Activated CD8-positive, alpha-beta memory T cell treated with anti-CD3 and anti-CD28 coated beads, Interleukin-2, amount 50 U/mL, for 4 hours (primary cell): Measurements from ENCODE around the gene PLXND1.

Experiments
- DNase-seq: peaks from one replicate; pipeline ENCODE4 v3.0.0-alpha.2; 2020

Gene PLXND1

DNA sequence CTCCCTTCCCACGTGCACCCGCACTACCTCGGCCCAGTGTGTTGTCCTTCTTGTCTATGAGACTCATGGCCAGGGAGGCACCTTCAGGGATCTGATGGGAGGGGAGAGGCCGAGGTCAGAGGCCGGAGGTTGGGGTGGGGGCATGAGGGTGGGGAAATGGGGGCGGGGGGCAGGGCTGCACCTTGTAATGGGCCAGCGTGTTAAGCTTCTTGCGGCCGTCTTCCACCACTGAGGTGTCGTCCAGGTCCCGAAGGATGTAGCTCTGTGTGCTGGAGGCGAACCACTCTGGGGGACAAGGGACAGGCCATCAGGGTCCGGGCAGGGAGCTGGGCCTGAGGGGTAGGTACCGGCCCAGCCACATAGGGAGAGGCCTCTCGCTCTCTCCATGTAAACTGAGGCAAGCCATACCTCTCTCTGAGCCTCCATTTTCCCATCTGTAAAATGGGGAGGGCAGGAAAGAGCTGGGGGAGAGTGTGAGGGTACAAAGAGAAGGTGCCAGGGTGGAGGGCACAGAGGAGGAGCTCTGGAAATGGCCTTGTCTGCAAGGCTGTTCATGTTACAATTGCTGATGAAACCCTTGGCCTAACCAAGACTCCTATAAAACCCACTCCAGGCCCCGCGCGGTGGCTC lies 44.7 kb downstream of the PLXND1 start:
- no peak for DNase-seq

DNA sequence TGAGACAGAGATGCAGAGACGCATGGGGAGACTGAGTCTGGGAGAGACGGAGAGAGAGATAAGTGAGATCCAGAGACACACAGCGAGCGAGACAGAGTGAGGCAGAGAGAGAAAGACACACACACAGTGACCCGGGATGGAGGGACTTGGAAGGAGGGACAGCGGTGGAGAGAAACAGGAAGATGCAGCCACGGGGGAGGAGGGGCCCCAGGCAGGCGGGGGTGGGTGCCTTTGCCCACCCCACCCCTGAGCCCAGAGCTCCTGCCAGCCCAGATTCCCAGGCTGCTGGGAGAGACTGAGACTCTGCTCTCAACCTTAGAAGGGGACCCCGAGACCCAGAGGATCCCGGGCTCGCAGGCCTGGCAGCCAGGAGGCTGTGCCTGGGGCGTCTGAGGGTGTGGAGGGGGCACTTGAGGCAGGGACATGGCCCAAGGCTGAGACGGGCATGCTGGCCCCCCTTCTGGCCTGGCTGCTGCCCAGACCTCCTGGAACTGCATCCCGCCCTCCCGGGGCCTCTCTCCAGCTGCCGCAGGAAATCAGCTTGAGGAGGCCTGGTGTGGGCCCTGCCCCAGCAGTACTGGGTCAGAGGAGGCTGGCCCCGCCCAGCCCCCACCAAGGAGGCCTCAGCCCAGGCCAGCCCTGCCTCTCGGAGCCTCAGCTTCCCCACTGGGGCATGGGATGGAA lies 45.4 kb downstream of the PLXND1 start:
- no peak for DNase-seq

DNA sequence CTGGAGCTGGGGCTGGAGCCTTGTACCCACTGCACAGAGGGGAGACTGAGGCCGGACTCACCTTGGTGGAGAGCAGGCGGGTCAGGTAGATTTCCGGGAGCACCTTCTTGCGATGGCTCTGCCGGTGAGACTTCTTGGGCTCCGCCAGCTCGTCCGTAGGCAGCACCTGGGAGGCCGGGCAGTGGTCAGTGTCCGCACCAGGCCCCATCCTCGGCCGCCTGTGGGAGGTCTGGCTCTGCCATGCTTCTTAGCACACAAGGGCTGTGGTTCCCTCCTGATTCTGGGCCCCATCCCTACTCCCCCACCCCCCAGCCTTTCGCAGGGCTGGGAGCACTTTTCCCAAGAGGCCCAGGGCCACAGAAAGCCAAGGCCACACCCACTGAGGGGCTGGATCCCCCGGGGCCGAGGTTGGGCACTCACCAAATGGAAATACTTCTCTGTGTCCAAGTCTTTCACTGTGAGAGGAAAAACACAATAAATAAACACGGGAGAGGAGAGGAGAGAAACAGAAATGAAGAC lies 46.1 kb downstream of the PLXND1 start:
- no peak for DNase-seq

DNA sequence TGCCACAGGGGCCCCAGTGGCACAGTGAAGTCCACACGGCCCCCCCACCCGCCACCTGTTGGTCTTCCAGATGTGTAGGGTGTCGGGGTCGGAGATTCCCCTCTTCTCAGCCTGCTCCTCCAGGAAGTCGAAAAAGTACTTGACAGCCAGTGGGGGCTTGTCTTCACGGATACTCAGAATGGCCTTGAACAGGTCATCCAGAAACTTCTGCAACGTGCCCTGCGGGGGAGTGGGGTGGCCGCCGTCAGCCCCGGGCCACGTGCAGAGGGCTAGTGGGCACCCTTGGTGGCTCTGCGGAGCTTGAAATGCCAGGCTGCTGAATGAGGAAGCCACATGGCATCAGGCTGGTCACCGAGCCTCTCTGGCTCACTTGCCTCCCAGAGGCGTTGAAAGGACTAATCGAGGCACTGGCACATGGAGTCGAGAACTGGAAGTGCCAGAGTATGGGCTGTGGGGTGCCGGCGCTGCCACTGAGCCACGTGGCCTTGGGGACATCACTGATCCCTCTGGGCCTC lies 46.9 kb downstream of the PLXND1 start:
- DNase-seq, result no peak

DNA sequence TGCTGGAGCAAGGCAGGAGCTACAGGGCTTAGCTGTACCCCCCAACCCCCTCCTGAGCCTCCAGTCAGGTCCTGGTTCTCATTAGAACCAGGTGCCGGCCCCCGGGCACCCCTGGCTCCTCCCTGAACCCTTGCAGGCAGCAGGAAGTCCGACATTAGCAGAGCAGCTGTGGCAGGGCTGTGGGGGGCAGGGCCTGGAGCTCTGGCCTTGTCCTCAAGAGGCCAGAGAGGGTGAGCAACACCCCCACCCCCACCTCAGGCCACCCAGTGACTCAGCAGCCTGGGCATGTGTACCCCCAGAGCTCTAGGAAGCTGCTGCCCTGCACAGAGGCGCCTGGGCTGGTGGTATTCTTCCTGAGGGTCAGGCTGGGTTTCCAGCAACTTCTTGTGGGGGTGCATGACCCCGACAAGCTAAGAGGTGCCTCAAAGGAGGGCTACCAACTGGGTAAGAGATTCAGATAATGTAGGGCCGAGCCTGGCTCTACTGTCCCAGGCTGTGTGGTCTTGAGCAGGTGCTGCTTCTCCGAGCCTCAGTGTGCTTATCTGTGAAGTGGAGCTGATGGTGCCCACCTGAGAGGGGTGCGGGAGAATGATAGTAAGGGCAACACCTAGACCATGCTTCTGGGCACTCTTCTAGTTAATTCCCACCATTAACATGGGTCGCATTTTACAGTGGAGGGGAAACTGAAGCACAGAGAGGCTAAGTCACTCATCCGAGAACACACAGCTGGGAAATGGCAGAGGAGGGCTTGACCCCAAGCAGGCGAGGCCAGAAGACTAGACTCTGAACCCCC lies 47.5 kb downstream of the PLXND1 start:
- DNase-seq, result no peak

DNA sequence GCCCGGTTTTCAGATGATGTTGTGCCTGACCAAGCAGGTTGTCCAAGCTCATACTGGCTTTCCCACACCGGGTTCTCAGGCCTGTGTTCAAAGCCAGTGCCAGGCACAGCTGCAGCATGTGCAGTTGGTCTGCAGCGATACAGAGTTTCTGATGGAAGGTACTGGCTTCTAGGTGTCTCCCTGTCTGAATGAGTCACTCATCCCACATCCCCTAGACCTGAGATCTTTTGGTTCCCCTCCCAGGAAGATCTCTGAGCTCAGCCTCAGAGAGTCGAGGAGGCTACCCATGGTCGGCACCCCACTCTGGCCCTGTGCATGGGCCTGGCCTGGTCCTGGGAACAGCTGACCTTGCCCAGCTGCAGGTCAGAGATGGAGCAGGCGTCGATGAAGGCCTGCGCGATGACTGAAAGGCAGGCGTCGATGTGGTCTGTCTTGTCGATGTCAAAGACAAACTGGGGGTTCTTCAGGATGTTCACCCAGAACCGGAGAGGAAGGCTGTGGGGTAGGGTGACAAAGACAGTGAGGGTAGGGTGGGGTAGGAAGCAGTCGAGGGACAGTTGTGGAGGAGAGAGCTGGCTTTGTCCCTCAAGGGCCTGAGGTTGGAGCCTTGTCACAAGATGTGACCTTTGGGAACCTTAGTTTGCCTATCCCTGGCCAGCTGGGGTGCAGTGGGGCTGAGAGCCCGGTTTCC lies 48.2 kb downstream of the PLXND1 start:
- no peak for DNase-seq

DNA sequence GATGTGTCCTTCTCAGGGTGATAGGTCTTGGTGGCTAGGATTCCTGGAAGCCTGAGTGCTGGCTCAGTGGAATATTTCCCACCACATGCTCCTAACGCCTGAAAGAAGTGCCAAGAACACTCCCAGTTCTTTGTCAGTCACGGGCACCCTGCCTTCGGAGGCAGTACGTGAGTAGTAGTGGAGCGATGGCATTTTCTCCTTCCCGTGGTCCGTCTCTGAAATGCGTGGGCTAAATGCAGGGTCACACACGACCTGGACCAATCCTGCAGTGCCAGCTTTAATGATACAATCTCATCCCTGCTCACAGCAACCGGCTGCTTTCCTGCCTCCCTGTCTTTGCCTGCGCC lies 49.0 kb downstream of the PLXND1 start:
- no peak for DNase-seq

DNA sequence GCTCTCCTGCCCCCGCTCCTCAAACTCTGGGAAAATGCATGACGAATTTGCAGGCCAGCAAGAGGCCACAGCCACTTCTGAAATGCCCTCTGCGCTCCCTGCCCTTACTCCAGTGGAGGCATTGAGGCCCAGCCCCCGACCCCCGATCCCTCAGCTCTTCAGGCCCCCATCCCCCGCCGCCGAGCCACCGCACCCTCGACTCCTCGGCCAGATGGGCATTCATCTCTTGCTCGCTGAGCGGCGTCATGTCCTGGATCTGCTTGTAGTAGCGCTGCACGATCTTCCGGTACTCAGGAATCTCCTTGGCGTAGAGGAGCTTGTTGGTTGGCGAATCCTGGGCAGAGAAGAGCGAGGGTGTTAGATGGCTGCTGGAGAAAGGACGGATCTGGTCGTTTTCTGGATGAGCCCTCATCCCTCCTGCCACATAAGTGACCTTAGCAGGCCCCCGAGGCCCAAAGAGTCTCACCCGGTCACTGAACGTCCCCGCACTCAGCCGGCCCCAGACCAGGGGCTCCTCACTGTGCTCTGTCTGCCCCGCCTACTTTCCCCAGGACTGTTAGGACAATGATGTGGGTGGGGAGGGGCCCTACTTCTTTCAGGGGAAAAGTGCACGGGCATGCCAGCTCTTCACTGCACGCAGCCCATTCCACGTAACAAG lies 49.5 kb downstream of the PLXND1 start:
- DNase-seq, result no peak

DNA sequence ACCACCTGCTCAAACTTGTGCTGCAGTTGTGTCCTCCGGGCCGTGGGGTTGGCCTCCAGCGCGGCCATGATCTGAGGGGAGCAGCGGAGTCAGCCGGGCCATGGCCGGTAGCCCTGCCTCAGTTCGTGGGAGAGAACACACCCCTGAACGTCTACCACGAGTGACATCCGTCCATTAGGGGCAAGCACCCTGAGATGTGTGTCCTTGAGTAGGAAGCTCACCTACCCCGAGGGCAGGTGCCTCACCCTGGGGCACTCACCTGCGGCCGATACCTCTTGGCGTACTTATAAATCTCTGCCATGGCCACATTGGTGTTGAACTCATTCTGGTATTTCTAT lies 50.1 kb downstream of the PLXND1 start:
- no peak for DNase-seq

DNA sequence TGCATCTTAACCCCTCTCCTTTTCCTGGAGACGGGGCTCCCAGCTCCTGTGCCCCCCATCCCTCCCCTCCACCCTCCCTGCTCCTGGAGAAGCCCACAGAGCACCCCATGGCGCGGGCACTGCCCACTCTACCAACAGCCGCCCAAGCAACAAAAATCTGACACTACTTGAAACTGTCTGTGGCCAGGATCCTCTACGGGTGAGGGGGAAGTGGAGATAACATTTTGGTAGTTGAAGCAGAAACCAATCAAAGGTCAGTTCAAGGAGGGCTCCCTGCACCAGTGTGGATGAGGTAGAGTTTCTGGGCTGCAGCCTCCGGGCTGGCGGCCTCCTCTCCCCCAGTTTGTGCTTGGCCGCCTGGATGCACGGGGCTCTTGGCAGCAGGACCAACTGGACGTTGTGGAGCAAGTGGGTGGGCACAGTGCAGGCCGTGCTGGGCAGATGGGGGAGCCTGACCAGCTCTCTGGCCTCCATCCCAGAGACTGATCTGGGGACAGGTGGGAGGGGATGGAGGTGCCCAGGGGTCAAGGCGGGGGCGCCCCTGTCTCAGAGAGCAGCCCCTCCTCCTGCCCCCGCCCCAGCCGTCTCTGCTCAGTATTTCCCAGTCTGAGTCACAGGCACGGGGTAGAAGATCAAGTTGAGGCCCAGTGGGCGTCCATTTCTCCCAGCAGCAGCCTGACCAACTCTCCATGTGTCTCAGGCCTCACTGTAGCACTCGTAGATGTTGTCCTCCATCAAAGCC lies 50.7 kb downstream of the PLXND1 start:
- no peak for DNase-seq

DNA sequence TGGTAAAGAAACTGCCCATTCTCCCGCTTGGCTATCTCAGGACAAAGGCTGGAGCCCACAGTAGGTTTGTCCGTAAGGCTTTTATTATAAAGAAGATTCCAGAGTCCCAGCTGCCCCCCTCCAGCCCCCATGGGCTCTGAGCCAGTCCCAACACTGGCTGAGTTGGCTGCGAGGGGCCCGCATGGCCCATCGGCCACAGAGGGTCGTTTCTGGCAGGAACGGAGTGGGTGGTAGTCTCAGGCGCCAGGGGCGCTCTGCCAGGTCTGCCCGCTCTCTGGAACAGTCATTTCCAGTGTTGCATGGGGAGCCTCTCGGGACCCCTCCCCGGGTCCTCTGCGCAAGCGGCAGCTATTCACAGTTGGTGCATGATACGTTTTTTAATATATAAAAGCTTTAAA lies 51.3 kb downstream of the PLXND1 start:
- no peak for DNase-seq

DNA sequence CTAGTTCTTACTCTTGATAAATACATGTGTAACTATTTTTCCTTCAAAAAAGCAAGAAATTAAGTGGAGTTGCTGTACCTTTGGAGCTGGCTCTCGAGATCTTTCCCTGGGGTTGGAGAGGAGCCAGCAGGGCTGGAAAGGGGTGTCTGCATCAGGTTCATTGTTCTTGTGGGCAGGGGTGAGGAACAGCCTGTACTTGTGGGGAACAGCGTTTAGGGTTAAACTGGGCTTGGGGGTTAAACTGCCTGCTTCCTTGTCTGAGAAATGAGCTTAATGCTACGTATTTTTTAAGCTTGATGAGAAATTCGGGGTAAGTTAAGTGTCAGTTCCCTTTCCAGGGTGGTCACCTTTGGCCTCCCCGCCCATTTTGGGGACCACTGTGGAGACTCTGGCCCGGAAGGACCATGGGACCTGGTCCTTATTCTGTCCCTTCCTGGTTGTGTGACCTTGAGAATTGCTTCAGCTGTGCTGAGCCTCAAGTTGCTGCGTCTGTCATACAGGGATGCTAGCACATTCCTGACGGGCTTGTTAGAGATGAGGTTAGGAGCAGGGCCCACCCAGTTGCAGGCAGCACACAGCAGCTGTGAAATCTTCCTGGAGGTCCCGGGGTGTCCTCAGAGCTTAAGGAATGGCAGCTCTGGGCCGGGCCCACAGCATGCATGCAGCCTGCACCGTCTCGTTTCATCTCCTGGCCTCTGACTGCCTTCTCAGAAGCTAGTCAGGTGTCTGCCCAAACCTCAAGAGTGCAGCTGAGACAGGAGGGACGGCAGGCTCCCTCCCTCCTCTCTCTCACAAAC lies 51.9 kb downstream of the PLXND1 start:
- no peak for DNase-seq

DNA sequence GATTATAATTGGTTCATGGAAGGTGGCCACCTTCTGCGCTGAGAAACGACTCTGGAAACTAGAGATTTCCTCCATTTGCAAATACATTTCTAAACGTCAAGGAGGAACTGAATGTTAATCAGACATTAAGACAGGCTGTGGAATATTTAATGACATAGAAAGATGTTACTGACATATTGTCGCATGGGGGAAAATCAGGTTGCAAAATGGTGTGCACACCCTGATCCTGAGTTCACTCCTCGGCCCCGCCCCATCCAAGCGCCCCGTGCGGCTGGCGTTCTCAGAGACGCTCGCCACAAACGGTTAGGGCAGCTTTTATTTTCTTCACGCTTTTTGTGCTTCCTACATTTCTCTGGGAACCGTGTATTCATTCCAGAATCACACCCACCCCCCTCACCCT lies 52.8 kb downstream of the PLXND1 start:
- DNase-seq, result no peak

DNA sequence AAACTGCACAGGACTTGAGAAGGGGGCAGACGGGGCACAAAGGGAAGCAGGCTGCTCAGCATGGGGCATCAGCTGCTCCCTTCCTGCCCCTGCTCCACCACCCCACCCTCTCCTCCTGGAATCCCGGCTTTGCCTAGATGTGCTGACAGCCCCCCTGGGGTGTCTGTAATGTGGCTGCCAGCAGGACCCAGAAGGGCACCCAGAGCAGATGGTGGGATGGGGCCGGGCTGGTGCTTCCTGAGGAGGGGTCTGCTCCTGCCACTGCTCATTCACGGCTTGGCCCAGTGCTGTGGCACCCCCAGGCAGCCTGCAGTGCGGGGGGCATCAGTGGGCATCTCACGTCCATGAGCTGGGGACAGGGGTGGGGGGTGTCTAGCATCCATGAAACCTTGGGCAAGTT lies 53.3 kb downstream of the PLXND1 start:
- DNase-seq, result no peak

DNA sequence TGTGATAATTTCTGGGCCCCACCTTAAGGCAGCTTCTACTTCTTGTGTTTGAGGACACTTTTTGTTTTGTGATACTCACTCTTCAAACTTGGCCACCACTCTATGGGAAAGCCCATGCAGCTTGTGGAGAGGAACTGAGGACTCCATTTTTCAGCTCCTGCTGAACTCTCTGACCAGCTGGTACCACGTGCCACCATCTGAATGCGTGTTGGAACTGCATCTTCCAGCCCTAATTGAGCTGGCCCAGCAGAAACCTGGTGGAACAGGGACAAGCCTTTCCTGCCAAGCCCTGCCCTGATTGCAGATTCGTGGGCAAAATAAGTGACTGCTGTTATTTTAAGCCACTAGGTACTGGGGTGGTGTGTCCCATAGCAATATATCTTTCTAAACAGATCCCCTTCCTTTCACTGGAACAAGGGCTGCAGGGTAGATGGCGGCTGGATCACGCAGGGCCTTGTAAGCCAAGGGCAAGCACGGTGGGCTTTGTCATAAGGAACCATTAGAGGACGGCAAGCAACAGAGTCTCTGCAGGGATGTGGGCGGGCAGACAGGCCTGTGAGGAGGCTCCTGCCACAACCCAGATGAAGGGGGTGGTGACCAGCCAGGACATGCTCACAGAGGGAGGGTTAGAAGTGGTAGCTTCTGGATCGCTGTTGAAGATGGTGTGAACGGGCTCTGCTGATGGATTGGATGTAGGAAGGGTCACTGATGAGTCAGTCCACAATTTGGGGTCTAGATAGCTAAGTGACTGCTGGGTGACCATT lies 54.0 kb downstream of the PLXND1 start:
- DNase-seq, result no peak

DNA sequence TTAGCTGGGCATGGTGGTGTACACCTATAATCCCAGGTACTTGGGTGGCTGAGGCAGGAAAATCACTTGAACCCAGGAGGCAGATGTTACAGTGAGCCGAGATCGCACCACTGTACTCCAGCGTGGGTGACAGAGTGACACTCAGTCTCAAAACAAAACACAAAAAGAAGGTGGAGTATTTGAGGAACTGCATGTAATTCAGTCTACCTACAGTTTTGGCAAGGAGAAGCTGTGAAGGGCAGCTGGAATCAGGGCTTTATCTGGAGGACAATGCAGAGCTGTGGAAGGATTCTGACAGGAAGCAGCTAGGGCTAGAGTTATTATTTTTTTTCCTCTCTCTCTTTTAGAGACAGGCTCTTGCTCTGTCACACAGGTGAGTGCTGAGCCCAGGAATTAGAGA lies 56.7 kb downstream of the PLXND1 start:
- DNase-seq, result no peak

DNA sequence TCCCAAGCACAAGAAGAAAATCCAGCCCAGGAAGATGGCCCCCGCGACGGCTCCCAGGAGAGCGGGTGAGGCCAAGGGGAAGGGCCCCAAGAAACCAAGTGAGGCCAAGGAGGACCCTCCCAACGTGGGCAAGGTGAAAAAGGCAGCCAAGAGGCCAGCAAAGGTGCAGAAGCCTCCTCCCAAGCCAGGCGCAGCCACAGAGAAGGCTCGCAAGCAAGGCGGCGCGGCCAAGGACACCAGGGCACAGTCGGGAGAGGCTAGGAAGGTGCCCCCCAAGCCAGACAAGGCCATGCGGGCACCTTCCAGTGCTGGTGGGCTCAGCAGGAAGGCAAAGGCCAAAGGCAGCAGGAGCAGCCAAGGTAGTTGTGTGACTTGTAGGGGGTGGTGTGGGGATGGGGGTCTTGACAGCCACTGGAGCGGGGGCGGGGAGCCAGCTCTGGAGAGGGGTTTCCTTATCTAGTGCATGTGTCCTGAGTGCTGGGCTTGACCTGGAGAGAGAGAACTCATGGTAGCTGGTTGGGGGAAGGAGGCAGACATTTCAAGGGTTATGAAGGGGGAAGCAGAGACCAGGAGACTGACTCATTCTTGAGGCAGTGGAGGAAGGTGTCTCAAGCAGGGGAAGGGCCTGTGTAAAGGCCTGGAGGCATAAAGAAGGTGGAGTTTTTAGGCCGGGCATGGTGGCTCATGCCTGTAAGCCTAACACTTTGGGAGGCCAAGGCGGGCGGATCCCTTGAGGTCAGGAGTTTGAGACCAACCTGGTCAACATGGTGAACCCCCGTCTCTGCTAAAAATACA lies 57.3 kb downstream of the PLXND1 start:
- DNase-seq, result no peak

DNA sequence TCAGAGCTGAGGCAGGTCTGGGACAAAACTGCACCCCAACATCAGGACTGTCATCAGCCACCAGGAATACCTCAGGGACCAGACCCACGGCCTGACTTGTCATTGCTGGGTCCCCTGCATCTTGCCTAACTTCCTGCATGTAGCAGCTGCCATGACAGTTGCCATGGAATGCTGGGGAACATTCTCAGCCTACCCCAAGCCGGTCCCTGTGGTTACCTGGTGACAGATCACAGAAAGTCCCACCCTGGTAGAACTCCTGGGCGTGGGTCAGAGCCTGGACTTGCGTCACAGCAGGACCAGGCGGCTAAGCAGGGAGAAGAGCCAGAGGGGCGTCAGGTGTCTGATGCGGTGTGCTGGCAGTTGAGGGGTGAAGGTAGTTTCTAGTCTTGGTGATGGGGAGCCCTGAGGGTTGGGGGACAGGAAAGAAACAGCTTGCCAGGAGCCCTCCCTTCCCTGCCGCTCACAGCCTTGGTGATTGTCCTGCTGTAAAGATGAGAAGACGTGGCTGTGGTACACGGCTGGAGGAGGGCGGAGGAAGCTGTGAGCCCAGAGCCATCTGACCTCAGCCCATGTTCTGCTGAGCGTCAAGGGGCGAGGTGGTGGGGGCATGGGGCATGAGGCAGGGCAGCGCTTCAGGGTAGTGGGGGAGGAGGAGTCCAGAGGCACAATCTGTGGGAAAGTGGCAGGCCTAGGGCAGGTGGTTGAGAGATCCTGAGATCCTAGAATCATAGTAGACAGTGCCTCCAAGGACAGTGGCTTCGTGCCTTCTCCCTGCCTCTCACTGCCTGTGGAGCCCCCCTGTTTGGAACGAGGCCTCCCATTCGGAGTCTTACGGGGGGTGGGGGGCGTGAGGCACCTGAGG lies 58.1 kb downstream of the PLXND1 start:
- no peak for DNase-seq

DNA sequence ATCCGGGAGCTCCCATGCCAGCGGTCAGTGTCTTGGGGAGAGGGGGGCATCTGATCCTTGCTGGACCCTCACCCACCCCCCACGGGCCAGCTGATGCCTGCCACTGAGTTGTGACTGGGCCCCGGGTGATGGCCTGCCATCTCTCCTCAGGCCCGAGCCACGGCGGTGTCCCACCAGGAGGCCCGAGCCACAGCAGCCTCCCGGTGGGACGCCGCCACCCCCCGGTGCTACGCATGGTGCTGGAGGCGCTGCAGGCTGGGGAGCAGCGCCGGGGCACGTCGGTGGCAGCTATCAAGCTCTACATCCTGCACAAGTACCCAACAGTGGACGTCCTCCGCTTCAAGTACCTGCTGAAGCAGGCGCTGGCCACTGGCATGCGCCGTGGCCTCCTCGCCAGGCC lies 59.2 kb downstream of the PLXND1 start:
- DNase-seq, result no peak
